Stomach (tissue), 4 donors: Measurements from ENCODE around the gene ZNF444.

ENCODE experiments used
- POLR2A ChIP-seq, 4 donors: fragments of 450-650 bp; IDR thresholded peaks; one replicate each; pipeline ENCODE4 v1.6.1; 2016; ENCODE audit warnings: antibody characterized with exemption in 4 of 4, control low read depth in 2 of 4, mild to moderate bottlenecking in 1 of 4, moderate library complexity in 1 of 4
- POLR2AphosphoS5 ChIP-seq, 3 donors: sonication (generic); formaldehyde crosslinking; IDR thresholded peaks; one replicate each; pipeline ENCODE4 v1.6.1; 2016; ENCODE audit warnings: antibody characterized with exemption in 3 of 3
- TF ChIP-seq, protein P1 (sequence below), 7 experiments: fragments of 450-650 bp in 4 of 7; fragments of 200-600 bp in 3 of 7; sonication (generic) in 3 of 7; IDR thresholded peaks; one replicate each; pipeline ENCODE4 v1.5.1; 2016 to 2019; ENCODE audit warnings: antibody characterized with exemption in 7 of 7, control low read depth in 2 of 7, mild to moderate bottlenecking in 1 of 7

DNA sequence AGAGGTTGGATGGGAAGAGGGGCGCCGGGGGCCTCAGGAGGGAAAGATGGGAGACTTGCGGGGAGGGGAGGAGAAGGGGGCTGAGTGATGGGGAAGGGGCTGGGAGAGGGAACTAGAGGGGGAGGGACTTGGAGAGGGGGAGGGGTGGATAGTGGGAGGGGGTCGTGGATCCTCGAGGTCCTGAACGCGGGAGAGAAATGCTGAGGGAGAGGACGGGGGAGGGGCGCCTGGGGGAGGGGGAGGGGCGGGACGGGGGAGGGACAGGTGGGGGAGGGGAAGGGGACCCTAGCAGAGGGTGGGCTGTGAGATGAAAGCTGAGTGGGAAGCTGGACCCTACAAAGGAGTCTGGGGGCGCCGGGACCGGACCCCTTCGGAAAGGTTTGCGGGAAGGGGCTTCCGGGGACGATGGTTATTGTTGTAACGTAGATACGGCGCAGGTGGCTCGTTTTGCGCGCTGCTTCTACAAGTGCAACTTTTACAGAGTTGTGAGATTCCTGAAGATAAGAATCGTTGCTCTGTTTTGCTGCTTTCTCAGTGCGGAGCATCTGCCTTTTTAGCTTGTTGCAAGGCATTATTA, 418 bp downstream of the ZNF444 start:
- TF ChIP-seq, protein P1, sequence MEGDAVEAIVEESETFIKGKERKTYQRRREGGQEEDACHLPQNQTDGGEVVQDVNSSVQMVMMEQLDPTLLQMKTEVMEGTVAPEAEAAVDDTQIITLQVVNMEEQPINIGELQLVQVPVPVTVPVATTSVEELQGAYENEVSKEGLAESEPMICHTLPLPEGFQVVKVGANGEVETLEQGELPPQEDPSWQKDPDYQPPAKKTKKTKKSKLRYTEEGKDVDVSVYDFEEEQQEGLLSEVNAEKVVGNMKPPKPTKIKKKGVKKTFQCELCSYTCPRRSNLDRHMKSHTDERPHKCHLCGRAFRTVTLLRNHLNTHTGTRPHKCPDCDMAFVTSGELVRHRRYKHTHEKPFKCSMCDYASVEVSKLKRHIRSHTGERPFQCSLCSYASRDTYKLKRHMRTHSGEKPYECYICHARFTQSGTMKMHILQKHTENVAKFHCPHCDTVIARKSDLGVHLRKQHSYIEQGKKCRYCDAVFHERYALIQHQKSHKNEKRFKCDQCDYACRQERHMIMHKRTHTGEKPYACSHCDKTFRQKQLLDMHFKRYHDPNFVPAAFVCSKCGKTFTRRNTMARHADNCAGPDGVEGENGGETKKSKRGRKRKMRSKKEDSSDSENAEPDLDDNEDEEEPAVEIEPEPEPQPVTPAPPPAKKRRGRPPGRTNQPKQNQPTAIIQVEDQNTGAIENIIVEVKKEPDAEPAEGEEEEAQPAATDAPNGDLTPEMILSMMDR (IDR thresholded peaks at IDR 0.05), result no peak
- TF ChIP-seq POLR2A (IDR thresholded peaks at IDR 0.05), result no peak
- no peak for TF ChIP-seq POLR2AphosphoS5 (IDR thresholded peaks at IDR 0.05)
